Inflammatory macrophage treated with lipopolysaccharide for 1 hour (primary cell): Measurements from ENCODE around the gene B4GALT6.
A peak's percentile ranks its signal among the peaks of the same experiment; 100 is the strongest.

Experiments used
- DNase-seq, 2 donors: peaks; one replicate each; pipeline ENCODE4 v3.0.0-alpha.2; 2020 to 2022

B4GALT6 gene

GRCh38 chr18:31686986-31687928, 2.9 kb upstream of the B4GALT6 start:
- DNase-seq = no peak

DNA sequence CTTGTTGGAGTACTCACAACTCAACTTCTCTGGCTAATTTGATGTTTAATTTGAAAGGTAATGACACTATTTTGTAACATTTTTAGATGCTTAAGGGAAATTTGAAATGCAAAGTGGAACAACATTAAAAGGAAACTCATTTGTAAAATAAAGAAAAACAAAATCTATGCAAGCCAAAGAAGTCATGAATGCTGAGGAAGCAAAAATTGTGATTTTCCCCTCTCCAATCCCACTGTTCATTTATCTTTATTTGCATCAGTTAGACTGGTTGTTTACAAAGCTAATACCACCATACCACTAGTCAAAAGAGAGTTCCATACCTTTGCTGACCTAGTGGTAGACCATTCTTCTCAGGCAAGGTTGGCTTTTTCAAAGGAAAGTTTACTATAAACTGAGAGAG, 2.2 kb upstream of the B4GALT6 start:
- DNase-seq = no peak

DNA sequence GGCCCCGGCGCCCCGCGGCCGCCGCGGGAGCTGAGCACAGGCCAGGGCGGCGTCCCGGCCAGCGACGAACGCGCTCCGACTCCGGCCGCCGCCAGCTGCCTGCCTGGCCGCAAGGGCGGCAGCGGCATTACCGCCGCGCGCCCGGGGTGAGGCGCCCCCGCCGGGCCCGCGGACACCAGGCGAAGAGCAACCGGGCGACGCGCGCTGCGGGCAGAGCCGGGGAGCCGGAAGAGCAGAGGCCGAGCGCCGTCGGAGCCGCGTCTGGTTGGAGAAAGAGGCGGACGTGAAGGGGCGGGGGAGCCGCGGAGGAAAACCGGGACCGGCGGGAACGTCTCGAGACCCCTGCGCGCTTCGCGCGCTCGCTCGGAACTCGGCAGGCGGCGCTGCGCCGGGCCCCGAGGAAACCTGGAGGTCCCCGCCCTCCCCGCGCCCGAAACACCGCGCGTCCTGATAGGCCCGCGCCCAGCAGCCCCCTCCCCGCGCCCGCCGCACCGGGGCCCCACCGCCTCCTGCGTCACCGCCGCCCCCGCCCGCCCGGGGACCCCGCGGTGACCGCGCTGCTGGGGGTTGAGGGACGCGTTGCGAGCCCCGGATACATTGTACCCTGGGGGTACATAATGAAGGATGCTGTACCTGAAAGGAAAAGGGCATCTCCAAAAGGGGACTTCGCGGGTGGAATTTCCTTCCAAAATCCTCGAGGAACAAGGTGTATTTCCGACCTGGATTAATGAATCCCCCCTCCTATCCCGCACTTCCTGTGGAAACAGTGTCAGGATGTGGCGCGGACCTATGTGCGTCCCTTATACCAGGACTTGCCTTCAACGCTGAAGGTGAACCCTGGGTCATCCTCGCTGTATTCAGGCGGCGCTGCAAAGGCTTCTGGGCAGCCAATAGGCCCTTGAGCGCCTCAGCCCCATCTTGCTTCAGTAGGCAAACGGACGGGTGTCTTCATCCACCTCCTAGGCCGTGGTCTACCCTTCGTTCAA, 1.0 kb upstream of the B4GALT6 start:
- peak; percentile 62 to 75 for DNase-seq

DNA sequence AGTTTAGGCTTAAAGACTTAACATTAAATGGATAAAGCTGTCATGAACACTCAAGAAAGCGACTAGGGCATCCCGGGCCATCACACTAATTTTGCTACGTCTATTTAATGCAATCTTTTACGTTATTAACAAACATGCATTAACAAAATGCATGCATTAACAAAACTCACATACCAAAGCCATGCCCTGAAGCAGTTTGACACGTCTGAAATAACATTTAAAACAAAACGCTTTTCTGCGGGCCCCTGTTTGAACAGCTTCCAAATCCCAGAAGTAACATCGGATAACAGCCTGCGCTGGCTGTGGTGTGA, 458 bp downstream of the B4GALT6 start:
- no peak for DNase-seq

- no peak for DNase-seq
These were observed 1.3 kb downstream of the B4GALT6 start for GRCh38 chr18:31683106-31683505.

GRCh38 chr18:31680831-31681568, 3.4 kb downstream of the B4GALT6 start:
- DNase-seq = no peak

GRCh38 chr18:31680433-31680811, 4.0 kb downstream of the B4GALT6 start:
- DNase-seq = peak in 1 of 2 donors; percentile 38

DNA sequence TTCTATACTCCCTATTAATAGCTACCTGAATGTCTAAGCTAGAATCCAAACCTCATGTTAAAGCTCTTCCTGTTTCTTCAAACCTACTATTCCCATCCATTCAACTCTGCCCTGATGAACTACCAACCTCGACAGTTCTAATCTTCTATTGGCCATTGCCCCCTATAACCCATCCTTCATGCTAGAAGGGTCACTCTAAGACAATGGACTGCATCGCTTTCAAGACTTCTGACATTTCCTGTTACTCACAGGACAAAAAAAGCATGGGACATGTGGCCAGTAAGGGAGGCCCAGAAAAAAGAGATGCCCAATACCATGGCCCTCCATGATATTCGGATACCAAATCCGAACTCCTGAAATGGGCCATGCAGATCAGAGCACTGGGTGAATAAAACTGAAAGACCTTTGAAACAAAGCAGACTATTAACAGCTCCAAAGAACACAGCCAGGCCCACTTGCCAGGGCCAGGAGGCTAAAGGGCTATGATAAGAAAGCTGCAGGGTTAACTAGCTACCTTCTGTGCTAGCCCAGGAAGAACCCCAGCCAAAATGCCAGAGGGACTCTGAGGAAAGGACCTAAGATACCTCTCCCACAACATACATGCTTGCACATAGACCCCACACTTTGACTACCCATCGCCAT, 4.5 kb downstream of the B4GALT6 start:
- DNase-seq = no peak

DNA sequence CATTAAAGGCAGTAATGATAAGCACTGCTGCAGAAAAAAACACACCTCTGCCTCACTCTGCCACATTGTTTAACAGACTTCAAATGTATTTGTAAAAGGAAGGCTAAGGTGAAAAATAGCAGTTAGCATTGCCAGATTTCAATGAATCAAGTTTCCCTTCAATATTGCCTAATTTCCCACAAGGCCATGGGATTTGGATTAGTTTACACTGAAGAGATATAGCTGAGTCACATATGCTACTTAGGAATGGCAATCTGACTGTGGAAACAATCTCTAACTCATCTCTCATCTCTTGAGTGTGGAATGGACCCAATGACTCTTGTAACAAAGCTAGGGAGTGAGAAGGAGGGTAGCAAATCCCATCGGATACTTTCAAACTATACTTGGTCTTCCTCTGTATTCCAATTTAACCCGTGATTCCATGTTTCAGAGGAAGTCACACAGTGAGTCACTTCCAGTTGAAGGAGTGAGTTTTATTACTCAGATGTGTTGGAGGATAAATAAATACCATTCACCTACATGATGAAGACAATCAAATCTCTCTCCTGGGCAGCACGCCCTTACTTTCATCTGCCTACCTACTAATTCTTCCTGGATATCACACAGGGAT, 5.1 kb downstream of the B4GALT6 start:
- peak; percentile 12 to 35 for DNase-seq

- DNase-seq = no peak
These were observed 6.0 kb downstream of the B4GALT6 start for GRCh38 chr18:31678425-31678824.

GRCh38 chr18:31677592-31677991, 6.8 kb downstream of the B4GALT6 start:
- peak; percentile 18 to 29 for DNase-seq

DNA sequence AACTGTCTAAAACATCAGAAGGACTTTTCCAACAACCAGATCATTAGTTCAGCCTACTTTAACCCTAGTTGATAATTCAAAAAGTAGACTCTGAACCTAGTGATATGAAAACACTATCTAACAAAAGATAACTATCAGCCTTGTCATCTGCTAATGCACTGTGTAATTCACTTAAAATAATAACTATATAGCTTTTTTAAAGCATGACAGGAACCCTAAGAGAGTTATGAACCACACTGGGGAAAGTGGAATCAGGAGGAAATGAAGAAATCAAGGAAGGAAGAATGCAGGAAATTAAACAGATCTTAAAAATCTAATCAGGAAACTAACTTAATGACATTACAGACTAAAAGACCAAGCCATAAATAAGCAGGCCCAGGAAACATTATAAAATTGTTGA, 9.0 kb downstream of the B4GALT6 start:
- DNase-seq = no peak

- DNase-seq = no peak
These were observed 11.7 kb downstream of the B4GALT6 start for GRCh38 chr18:31672628-31673135.

GRCh38 chr18:31671951-31672350, 12.4 kb downstream of the B4GALT6 start:
- DNase-seq = no peak

DNA sequence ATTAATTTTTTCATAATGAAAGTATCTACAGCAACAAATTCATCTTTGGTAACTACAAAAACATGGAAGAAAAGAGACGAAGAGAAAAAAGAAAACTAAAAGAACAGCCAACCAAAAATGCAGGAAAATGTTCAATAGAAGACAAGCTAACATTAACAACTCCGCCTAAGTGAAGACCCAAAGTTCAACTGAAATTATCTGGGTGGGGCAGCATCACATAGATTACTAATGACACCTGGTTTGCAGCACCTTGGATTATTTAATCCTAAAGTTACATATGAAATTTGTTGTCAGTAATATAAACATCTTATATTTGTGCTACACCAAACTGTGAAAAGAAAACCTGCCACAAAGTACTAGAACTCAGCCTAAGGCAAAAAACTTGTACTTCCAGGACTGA, 14.8 kb downstream of the B4GALT6 start:
- DNase-seq = no peak

DNA sequence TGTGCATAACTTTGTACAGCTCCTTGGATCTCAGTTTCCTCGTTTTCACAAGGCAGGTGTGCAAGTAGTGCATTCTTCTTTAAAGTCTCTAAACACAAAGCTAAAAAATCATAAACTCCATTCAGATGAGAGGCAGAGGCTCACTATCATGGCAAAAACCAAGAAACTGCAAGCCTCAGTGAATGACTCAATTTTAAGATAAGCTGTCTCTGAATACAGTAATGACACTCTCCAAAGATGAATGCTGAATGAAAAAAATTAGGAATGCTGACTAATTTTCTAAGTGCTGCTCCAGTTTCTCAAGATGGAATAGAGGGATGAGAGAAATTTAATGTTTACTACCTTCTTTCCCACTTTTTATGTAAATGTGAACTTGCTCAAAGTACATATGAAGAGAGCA, 17.2 kb downstream of the B4GALT6 start:
- DNase-seq = no peak

DNA sequence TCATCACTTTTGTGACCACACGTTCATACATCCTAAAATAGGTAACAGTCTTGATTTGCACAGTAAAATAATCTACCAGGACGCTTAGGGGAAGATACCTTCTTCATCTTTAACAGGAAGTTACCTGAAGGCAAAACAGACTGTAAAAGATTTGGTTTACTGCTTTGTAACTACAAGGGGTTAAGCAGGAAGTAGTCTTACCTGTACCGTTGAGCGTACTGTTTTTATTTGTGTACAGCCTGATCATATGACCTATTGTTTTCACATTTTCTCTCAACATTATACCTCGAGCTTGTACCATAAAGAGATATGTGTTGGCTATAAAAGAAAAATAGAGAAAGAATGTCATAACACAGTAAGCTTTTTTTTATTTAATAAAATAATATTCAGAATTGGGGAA, 18.3 kb downstream of the B4GALT6 start:
- no peak for DNase-seq

DNA sequence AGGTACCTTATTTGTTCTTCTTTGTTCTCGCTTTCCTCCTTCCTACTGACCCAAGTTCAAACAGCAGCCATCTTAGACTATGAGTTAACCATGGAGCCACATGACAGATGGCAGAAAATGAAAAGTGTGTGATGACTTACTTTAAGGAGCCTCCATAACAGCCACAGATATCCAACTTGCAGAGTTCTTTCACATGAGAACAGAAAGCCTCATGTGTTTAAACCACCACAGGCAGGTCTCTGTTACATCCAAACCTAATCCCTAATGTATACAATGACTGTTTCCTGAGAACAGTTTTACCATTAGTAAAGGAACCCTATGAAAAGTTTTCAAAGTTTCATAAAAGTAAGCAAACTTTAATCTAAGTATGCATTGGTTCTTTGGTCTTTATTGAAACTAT, 20.3 kb downstream of the B4GALT6 start:
- DNase-seq = no peak

- DNase-seq = no peak
These were observed 22.4 kb downstream of the B4GALT6 start for GRCh38 chr18:31661965-31662364.

GRCh38 chr18:31660763-31661162, 23.6 kb downstream of the B4GALT6 start:
- no peak for DNase-seq

- DNase-seq = peak; percentile 28 to 51
These were observed 24.7 kb downstream of the B4GALT6 start for GRCh38 chr18:31659576-31660177.
